ENCODE results near the gene POU3F1.

POU3F1 gene

GRCh38 chr1:38072858-38073257 lies 26.3 kb upstream of the POU3F1 start:
- DNase-seq = no peak

GRCh38 chr1:38071312-38072256 lies 25.0 kb upstream of the POU3F1 start:
- no peak for DNase-seq

- no peak for DNase-seq
These were observed 22.4 kb upstream of the POU3F1 start for GRCh38 chr1:38068980-38069340.

GRCh38 chr1:38068220-38068979 lies 21.8 kb upstream of the POU3F1 start:
- DNase-seq = no peak

- DNase-seq = no peak
These were observed 17.8 kb upstream of the POU3F1 start for GRCh38 chr1:38064197-38064903.

- no peak for DNase-seq
These were observed 17.0 kb upstream of the POU3F1 start for GRCh38 chr1:38063616-38064015.

- peak; percentile 97 for DNase-seq
These were observed 16.0 kb upstream of the POU3F1 start for GRCh38 chr1:38062361-38063288.

GRCh38 chr1:38061883-38062328 lies 15.3 kb upstream of the POU3F1 start:
- DNase-seq = no peak

GRCh38 chr1:38061290-38061689 lies 14.7 kb upstream of the POU3F1 start:
- no peak for DNase-seq

- no peak for DNase-seq
These were observed 13.9 kb upstream of the POU3F1 start for GRCh38 chr1:38060498-38060897.

GRCh38 chr1:38059635-38060250 lies 13.2 kb upstream of the POU3F1 start:
- DNase-seq = no peak

GRCh38 chr1:38055965-38056364 lies 9.4 kb upstream of the POU3F1 start:
- no peak for DNase-seq

- DNase-seq = no peak
These were observed 8.8 kb upstream of the POU3F1 start for GRCh38 chr1:38055398-38055797.

GRCh38 chr1:38053416-38054091 lies 7.0 kb upstream of the POU3F1 start:
- no peak for DNase-seq

GRCh38 chr1:38052750-38053415 lies 6.3 kb upstream of the POU3F1 start:
- no peak for DNase-seq

- no peak for DNase-seq
These were observed 4.5 kb upstream of the POU3F1 start for GRCh38 chr1:38051079-38051543.

GRCh38 chr1:38050397-38051078 lies 3.9 kb upstream of the POU3F1 start:
- no peak for DNase-seq

GRCh38 chr1:38047603-38048141 lies 1.1 kb upstream of the POU3F1 start:
- no peak for DNase-seq

- peak; percentile 86 for DNase-seq
These were observed 450 bp upstream of the POU3F1 start for GRCh38 chr1:38046884-38047602.

Data from NCI-H1092 (cell line).